DMS53 treated with DMSO at 0.1 percent for 48 hours (cell line): ENCODE measurements around the gene FCGR1A.
"Not testable (repeated sequence)": the region's sequence is repeated elsewhere in the genome, so short reads cannot be mapped to it uniquely, and the experiment has no call there.

Experiments
- DNase-seq: peaks from one replicate; lab custom pipeline; 2025; ENCODE audit not compliant: unreplicated experiment; lab: John Stamatoyannopoulos, UW

Gene FCGR1A

DNA sequence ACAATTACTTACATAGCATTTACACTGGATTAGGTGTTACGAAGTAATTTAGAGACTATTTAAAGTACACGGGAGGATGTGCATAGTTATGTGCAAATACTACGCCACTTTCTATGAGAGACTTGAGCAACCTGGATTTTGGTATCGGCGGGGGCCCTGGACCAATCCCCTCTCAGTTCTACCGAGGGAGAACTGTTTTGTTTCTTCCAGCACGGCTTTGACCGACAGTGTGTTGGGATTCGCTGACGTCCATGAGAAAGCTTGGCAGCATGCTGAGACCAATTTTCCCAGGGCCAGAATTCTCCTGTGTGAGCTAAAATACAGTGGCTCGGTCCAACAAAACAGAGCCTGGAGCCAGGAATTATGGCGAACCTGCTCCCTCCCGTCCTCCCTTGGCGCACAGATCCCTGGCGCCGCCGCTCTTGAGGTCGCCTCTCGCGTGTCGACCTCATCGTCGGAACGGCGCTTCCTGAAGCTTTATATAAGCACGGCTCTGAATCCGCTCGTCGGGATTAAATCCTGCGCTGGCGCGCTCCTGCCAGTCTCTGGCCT lies 49.3 kb downstream of the FCGR1A start:
- DNase-seq = not testable (repeated sequence)

DNA sequence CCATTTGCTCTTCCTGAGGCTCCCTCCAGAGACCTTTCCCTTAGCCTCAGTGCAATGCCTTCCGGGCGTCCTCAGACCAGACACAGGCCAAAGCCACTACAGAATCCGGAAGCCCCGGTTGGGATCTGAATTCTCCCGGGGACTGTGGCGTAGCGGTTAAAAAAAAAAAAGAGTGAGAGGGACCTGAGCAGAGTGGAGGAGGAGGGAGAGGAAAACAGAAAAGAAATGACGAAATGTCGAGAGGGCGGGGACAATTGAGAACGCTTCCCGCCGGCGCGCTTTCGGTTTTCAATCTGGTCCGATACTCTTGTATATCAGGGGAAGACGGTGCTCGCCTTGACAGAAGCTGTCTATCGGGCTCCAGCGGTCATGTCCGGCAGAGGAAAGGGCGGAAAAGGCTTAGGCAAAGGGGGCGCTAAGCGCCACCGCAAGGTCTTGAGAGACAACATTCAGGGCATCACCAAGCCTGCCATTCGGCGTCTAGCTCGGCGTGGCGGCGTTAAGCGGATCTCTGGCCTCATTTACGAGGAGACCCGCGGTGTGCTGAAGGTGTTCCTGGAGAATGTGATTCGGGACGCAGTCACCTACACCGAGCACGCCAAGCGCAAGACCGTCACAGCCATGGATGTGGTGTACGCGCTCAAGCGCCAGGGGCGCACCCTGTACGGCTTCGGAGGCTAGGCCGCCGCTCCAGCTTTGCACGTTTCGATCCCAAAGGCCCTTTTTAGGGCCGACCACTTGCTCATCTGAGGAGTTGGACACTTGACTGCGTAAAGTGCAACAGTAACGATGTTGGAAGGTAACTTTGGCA lies 50.0 kb downstream of the FCGR1A start:
- DNase-seq = not testable (repeated sequence)

DNA sequence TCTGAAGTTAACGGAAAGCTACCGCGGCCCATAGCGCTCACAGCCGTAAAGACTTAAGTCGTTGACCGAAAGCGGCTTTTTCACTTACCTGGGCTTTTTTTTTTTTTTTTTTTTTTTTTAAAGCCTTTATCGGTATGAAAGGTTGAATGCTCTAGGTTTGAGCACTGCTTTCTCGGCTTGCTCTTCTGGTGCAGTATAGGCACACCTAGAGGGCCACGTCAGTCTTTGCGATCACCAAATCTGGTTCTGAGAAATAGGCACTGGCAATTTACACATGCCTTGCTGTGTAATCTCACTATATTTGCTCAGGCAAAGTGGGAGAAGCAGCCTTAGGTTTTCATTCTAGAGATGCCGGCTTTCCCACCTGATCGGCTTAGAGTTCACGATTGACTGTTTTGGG lies 50.6 kb downstream of the FCGR1A start:
- DNase-seq = not testable (repeated sequence)

DNA sequence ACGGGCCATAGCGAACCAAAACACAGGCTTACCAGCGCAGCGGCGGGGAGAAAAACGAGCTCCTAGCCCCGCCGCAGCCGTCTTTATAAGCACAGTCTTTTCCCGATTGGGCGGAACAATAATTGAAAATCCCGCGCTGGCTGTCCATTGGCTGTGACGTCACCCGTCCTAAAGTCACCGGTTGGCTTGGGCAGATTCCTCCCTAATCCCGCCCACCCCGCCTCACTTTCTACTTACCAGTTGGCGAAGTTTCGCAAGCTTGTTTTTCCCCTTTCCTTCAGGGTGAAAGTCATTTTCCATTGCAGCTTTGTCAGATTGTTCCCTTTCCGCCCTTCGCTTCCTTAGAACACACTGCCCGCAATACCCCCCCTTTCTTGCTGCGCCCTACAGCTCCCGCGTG lies 58.7 kb downstream of the FCGR1A start:
- not testable (repeated sequence) for DNase-seq
